K562 (cell line): ENCODE measurements around the gene AKAP12. TPM values are rescaled to one million over a fixed set of nuclear protein-coding genes. Genes with fewer than 3 reads are reported as not detected.

Experiments
- BRD4 ChIP-seq: fragments of 200-600 bp; sonication (generic); IDR thresholded peaks from 2 replicates; pipeline ENCODE4 v1.6.1; 2017; ENCODE audit warnings: inconsistent platforms
- BRD9 ChIP-seq: fragments of 450-650 bp; IDR thresholded peaks from 2 replicates; pipeline ENCODE4 v1.6.1; 2018; ENCODE audit warnings: low read depth; ENCODE audit not compliant: partially characterized antibody
- E4F1 ChIP-seq: fragments of 250-450 bp; sonication (Bioruptor Pico); IDR thresholded peaks from 2 replicates; pipeline ENCODE4 v1.5.0; 2021; ENCODE audit warnings: mild to moderate bottlenecking, borderline replicate concordance
- KAT8 ChIP-seq: fragments of 450-650 bp; IDR thresholded peaks from 2 replicates; pipeline ENCODE4 v1.6.1; 2016; ENCODE audit warnings: low read depth, mild to moderate bottlenecking
- KLF6 ChIP-seq: fragments of 250-450 bp; sonication (Bioruptor Pico); IDR thresholded peaks from 2 replicates; pipeline ENCODE4 v1.4.0; 2020; ENCODE audit warnings: mild to moderate bottlenecking, moderate library complexity, borderline replicate concordance
- NR2C2 ChIP-seq, 2 experiments: fragments of 200-800 bp in 1 of 2; sonication (Bioruptor generic) in 1 of 2; sonication (generic) in 1 of 2; formaldehyde crosslinking in 1 of 2; IDR thresholded peaks; 2 replicates each; pipeline versions ENCODE4 v1.6.1 to v1.8.0; 2016 to 2022; ENCODE audit warnings: mild to moderate bottlenecking in 1 of 2, missing compliant biosample characterization in 1 of 2, missing genetic modification characterization in 1 of 2, missing genetic modification reagents in 1 of 2
- TSC22D4 ChIP-seq: fragments of 450-650 bp; IDR thresholded peaks from 2 replicates; pipeline ENCODE4 v1.6.1; 2016; ENCODE audit warnings: missing genetic modification characterization, missing biosample characterization, control low read depth
- ZFX ChIP-seq: sonication (generic); formaldehyde crosslinking; IDR thresholded peaks from 2 replicates; pipeline ENCODE4 v1.8.0; 2022; ENCODE audit warnings: mild to moderate bottlenecking, missing genetic modification reagents, moderate library complexity
- ZNF134 ChIP-seq: fragments of 250-450 bp; sonication (Bioruptor Pico); conservative IDR thresholded peaks from 2 replicates; pipeline ENCODE4 v1.4.0; 2020
- ZNF589 ChIP-seq: fragments of 200-800 bp; sonication (Bioruptor generic); IDR thresholded peaks from 2 replicates; pipeline ENCODE4 v1.6.1; 2016; ENCODE audit warnings: low read depth, missing genetic modification characterization, missing compliant biosample characterization
- ZNF639 ChIP-seq, 2 experiments: fragments of 200-800 bp in 1 of 2; sonication (Bioruptor generic) in 1 of 2; sonication (generic) in 1 of 2; formaldehyde crosslinking in 1 of 2; IDR thresholded peaks in 1 of 2; conservative IDR thresholded peaks in 1 of 2; 2 replicates each; pipeline versions ENCODE4 v1.5.0 to v1.6.1; 2016 to 2020; ENCODE audit warnings: missing compliant biosample characterization in 1 of 2, missing genetic modification characterization in 1 of 2, missing genetic modification reagents in 1 of 2
- polyA plus RNA-seq, 8 experiments: library from polyadenylated mRNA; depleted of rRNA in 4 of 8; stranded (reverse) in 5 of 8; unstranded in 3 of 8; fragments of >200 nt; fragmentation: Nextera tagmentation in 2 of 8; fragmentation: Illumina TruSeq in 1 of 8; extraction: Ambion mirVana in 2 of 8; extraction: Trizol in 1 of 8; gene quantifications; 2 replicates each; pipeline versions ENCODE4 v1.2.1 to v1.2.3, GENCODE V29; 2011 to 2014; ENCODE audit warnings: inconsistent platforms in 1 of 8, missing spikeins in 1 of 8
- total RNA-seq, 7 experiments: library from RNA; depleted of rRNA in 6 of 7; stranded (reverse); fragments of >200 nt in 6 of 7; fragmentation: Illumina TruSeq in 2 of 7; extraction: Trizol in 2 of 7; gene quantifications; 2 replicates each; pipeline versions ENCODE4 v1.2.1 to v1.2.3, GENCODE V29; 2011 to 2021; ENCODE audit warnings: low replicate concordance in 1 of 7

Gene AKAP12
- total and polyA plus RNA-seq, 9 of the 15 experiments (the other 6 are each of a cell fraction or from before 2014, with no cell fraction given) = 0.08 to 2.0 (median 0.62) TPM

- TF ChIP-seq ZNF639 (CRISPR knock-in tag; conservative IDR thresholded peaks at IDR 0.05 in 1 of 2, IDR thresholded peaks at IDR 0.05 in 1 of 2) (peak in 1 of 2 experiments; percentile 100; a peak in 2 of 4 replicates), TSC22D4 (tag) (no peak), E4F1 (CRISPR knock-in tag) (no peak), KAT8 (no peak), ZNF589 (CRISPR knock-in tag) (peak; percentile 84), KLF6 (CRISPR knock-in tag) (no peak), ZFX (CRISPR knock-in tag) (peak; percentile 59; the same call in 1 of the 2 replicates), BRD4 (no peak), NR2C2 (CRISPR knock-in tag; IDR thresholded peaks at IDR 0.05) (no peak), NR2C2 (tag; IDR thresholded peaks at IDR 0.05) (peak; percentile 34; the same call in 1 of the 2 replicates), ZNF134 (no peak), BRD9 (no peak)
- TF ChIP-seq, all 486 proteins: peak for 86
These were observed 150.6 kb downstream of the AKAP12 start (continued) for GRCh38 chr6:151390276-151390850.
